GM18526 (cell line): ENCODE measurements around the gene LIN54.

Source experiments
- POLR2A ChIP-seq: IDR thresholded peaks from 3 replicates; pipeline ENCODE4 v1.6.1; 2011; ENCODE audit not compliant: insufficient read length; ENCODE audit errors: extremely low read depth

The LIN54 gene

DNA sequence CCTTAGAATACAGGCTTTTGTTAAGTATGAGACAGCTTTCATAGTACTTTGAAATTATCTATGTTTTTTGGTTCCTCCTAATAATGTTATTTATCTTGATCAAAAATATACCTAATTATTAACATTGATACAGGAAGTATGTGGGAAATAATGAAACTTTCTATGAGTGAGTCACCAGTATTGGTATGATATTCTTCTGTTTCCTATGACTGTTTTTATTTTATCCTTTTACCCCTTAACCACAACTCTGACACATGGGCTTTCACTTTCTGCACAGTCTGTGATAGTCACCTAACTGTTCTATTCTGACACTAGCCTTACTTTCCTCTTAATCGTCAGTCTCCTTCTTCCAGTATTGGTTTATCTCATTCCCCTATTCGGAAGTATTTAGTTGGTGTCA lies 105.4 kb downstream of the LIN54 start:
- TF ChIP-seq POLR2A, result no peak

DNA sequence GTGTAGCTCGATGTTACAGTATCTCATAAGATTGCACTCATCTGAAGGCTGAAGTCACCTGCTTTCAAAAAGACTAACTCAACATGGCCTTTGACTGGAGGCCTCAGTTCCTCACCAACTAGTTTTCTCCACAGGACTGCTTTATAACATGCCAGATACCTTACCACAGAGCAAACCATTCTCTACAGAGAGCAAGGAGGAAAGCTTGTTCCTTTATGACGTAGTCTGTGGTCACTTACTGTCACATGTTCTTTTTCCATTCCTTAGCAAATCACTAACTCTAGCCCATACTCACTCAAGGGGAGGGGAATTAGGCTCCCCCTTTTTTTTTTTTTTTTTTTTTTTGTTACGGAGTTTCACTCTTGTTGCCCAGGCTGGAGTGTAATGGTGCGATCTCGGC lies 106.9 kb downstream of the LIN54 start:
- no peak for TF ChIP-seq POLR2A

DNA sequence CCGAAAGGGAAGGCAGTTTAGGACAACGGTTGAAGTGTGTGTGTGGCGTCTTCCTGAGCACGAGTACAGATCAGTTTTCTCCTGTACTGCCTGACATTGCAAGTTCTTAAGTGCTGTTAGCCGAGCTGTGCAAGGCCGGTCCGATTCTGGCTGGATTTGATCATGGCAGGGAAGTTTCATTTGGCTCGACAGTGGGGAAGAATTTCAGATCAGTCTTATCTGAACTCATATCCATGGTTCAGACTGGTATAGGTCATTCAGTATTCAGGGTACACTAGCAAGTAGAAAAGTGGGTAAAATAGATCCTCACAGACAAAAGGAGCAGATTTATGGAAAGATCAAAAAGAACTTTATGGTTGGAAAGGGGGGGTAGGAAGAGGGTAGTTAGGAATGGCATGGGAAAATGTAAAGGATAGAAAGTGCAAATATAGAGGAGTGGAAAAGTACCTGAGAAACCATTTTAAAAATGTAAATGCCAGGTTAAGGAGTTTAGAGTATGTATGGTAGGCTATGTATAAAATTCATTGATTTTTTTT lies 109.4 kb downstream of the LIN54 start:
- no peak for TF ChIP-seq POLR2A

DNA sequence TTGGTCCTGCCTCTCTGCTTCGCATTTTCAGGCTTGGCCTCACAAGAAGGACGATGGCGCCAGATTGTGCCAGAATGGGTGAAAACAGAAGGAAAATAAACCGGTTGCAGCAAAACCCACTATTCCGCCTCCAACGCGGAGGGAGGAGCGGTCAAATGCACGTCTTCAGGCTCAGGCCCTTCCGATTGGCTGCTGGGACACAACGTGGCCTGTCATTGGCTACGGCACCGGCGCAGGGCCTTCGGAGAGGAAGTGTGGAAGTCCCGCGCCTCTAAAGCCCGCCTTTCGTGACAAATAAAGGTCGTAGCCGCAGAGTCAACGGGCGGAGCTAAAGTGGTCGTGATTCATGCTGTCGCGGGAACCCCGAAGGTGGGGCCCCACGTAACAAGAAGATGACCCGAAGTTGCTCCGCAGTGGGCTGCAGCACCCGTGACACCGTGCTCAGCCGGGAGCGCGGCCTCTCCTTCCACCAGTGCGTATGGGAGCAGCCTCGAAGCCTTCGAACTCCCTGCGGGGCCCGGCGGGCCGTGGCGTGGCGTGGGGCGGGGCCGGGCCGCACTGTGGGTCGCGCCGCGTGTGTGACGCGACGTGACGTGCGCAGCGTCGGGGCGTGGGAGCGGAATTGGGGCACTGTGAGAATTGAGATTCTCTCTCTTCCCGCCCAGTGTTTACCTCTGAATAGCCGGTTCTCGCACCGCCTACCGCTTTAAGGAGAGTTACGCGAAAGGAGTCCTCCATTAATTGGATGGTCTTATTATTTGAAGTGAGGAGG lies 110.0 kb downstream of the LIN54 start, which contains the start of gene THAP9:
THAP9 (plus strand) TSS at position 325 of the 772 bp plus-strand sequence; CDS start at position 393, 68 bp downstream.
- TF ChIP-seq POLR2A, result peak; percentile 63

DNA sequence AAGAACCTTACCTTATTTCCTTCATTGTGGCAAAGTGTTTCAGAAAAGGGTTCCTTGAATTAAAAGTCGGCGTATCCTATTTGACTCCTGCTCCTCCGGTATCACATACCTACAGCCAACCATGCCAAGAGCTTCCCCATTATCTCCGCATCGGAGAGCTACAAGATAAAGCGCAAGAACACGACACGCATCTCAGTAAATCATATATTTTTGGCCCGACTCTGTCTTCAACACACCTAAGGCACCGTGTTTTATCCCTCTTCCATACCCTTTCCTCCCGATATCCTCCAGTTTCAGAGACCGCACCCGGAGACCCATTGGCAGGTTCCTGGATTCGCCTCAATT lies 110.6 kb downstream of the LIN54 start:
- no peak for TF ChIP-seq POLR2A

DNA sequence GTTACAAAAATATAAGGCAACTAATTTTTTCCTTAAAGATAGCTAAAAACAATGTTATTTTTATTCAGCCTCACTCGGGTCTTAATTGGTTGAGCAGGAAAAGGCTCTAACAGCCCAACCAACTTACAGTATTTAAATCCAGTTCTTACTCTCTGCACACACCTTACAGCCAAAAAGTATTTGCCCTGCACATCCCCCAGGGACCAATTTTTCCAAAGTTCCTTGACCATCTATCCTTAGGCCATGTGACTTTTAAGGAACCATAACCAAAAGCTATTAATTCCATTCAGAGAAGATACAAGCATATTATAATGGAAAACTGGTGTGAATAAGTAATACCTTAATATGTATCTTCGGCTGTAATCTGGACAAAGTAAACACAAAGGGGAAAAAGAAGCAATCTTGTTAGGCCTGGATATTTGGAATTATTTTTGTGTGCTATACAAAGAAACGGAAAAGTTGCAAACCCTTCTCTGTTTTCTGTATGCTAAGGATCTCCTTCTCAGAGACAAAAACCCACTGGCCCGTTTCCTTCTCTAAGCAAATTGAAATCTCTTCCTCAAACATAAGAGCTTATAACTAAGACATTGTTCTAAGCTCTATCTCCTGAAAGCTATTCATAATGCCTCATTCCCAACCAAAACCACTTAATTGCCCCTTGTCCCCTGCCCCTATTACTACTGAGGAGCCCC lies 111.1 kb downstream of the LIN54 start:
- no peak for TF ChIP-seq POLR2A

DNA sequence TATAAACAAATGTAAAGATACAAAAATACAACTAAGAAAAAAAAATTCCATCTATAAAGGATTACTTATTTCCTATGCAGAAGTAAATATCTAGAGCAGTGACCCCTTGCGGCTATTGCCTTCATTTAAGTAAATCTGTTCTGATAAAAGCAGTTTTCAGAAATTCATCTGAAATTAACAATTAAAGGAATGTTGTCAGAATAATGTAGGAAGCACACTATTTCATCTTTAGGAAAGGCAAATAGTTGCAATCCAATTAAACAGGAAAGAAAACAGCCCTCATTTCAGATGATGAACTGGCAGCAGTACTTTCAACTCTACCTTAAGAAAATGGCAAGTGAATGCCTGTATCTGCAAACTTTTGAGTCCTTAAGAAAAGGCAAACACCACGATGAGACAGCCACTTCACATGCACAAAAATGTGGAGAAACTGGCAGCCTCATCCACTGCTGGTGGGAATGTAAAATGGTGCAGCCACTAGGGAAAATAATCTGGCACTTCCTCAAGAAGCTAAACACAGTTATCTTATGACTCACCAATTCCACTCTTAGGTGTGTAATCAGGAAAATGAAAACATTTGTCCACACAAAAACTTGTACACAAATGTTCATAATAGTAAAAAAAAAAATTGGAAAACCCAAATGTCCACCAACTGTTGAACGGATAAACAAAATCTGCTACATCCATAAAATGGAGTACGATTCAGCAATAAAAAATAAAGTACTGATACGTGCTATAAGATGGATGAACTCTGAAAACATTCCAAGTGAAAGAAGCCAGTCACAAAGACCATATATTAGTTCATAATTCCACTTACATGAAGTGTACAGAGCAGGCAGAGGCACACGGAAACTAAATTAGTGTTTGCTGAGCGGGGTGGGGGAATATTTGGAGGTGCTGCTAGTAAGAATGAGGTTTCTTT lies 112.0 kb downstream of the LIN54 start:
- no peak for TF ChIP-seq POLR2A

DNA sequence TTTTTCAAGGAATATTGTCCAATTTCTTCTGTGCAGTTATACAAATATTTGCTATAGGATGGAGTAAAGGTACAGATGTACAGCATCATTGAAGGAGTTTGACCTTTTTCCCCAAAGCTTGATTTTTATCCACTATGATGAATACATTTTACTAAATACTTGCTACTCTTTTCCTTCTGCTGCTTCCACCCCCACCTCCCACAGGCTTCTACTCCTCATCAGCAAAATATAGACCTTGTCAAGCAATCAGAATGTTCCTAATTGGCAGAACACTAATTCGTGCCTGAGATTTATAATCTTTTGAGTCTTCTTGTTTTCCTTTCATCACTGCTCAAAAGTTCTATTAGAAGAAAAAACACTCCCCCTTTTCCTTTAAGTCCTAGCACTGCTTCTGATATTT lies 113.9 kb downstream of the LIN54 start:
- no peak for TF ChIP-seq POLR2A

DNA sequence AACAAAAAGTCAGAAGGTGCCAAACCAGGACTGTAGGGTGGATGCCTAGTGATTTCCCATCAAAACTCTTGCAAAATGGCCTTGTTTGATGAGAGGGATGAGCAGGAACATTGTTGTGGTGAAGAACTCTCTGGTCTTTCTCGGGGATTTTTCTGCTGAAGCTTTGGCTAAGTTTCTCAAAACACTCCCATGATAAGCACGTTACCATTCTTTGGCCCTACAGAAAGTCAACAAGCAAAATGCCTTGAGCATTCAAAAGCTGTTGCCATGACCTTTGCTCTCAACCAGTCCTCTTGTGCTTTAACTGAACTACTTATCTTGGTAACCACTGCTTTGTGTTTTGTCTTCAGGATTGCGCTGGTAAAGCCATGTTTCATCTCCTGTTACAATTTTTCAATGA lies 116.7 kb downstream of the LIN54 start:
- no peak for TF ChIP-seq POLR2A

DNA sequence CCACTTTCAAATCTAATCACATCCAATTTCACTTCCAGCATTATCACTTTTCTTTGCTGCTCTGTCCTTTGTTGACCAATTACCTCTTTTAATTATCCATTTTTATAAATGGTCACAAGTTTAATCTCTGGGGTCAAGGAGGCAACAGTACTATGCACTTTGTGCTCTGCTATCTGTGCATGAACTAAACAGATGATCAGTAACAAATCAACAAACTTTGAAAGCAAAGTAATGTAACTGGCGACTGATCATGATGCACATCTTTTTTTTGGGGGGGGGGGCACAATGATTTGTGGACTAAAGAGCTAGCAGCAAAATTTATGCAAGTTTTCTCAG lies 118.2 kb downstream of the LIN54 start:
- no peak for TF ChIP-seq POLR2A

DNA sequence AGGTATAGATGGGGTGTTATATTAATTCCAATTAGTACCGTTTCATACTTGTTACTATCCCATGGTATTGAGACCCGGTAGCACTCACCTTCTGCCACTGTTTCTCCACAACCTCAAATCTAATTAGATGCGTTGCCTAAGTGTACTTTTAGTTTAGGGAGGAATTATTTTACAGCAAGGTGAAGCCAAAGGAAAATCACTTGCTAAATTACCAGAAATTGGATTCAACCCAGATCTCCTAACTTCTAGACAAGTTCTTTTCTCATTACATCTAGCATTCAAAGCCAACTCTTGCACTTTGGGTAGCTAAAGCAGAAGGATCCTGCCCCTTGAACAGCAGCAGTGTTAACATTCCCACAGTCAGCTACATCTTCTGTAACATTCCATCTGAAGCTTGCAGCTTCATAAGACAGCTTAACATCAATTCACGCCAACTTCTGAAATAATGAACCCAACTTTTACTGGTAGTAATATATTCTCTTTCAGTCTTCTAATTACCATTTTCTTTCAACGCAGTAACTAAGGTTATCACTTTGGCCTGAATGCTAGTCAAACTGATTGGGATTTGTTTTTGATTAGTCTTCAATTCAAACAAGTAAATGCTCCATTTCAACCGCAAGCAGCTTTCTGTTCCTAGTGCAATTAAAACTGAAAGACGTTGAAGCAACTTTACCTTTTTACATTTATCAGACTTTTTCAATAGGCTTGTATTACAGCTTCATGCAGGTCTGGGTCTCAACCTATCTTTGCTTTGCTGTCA lies 118.7 kb downstream of the LIN54 start:
- TF ChIP-seq POLR2A, result no peak

DNA sequence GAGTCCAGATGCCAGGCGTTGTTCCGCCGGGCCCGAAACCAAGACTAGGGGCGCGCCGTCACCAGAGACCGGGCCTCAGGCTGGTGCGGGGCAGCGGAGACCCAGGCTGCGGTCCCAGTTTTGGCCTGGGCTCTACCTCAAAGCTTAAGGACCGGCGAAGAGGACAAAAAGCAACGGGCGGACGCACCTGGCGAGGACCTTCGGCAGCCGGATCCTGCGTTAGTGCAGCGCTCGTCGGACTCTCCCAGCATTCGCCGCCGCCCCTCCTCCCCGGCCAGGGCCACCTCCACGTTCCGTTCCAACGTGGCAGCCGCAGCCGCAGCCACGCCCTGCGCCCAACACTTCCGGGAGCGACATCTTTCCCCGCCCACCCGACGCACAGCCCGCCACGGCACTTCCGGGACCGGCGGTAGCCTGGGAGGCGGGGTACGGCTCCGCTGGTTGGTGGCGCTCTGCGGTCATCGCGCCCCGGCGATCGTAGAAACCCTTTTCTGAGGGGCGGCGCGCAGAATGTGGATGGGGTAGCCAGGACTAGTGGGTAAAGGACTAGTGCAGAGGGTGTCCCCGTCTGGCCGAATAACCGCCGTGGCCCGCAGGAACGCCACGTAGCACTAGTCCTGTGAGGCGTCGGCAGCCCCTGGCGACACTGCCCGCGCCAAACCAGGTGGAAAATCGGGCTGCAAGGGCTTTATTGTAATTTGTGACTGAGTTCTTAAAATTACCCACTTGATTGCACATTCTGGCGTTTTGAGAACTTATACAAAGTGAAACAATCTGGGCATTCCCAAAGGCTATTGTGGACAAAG lies 119.5 kb downstream of the LIN54 start, which contains the start of gene SEC31A:
SEC31A (minus strand) TSS at position 253 of the 806 bp plus-strand sequence. CDS start 9,217 bp downstream, outside the sequence.
- peak; percentile 96 for TF ChIP-seq POLR2A

DNA sequence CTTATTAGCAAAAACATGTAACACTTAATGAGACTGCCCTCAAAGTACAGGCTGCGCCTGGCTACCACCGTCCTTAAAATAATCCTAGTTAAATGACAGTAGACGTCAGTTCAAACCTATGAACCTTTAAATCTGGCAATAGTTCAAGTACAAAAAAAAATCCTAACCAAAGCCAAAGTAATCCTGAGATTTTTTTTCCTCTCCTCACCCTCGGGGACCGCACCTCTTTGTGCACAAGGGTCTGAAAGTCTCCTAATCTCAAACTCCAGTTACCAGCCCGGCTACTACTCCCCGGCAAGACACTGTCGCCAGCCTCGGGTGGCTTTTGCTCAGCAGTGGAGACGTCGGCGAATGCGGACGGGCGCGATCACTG lies 120.1 kb downstream of the LIN54 start:
- no peak for TF ChIP-seq POLR2A

DNA sequence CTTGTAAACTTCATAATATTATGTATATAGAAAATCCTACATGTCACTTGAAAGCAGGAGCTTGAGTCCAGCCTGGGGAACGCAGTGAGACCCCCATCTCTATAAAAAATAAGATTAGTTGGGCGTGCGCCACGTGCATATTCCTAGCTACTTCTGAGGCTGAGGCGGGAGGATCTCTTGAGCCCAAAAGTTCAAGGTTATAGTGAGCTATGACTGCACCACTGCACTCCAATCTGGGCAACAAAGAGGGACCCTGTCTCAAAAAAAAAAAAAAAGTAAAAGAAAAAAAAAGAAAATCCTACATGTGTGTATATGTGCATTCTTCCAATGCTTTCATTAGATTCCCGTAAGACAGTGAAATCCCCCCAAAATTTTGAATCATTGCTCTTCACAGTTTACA lies 121.3 kb downstream of the LIN54 start:
- TF ChIP-seq POLR2A, result no peak
